Sciatic nerve (tissue), 2 donors: ENCODE results near the gene LEMD2. TPM values are rescaled to one million over a fixed set of nuclear protein-coding genes. Genes with fewer than 3 reads are reported as not detected.

Experiments used
- ATAC-seq: fragments of 200-7000 bp; cut with Tn5 transposase; one replicate; pipeline ENCODE4 v1.9.1; 2020; ENCODE audit warnings: mild to moderate bottlenecking, moderate library complexity
- DNase-seq: peaks from one replicate; pipeline ENCODE4 v3.0.0-alpha.2; 2020; ENCODE audit warnings: low spot score
- intact Hi-C: fragments of 100-400 bp; cut with DNase I; formaldehyde crosslinking; loops from one replicate; pipeline ENCODE4 v1.14.2; 2022
- total RNA-seq: library from RNA; stranded (reverse); fragmentation: NEBNext Ultra II Directional; extraction: Animal tissue kit (Norgen Biotek cat#: 25700); gene quantifications from one replicate; pipeline ENCODE4 v1.2.1, GENCODE V29; 2021
- donor health status: DM: no; HTN: no; CAD: no.
- donor health status: DM: no; HTN: no; CAD: no.

LEMD2 gene
- total RNA-seq, 1 donor from 2014 or later, result 55.2 TPM

DNA sequence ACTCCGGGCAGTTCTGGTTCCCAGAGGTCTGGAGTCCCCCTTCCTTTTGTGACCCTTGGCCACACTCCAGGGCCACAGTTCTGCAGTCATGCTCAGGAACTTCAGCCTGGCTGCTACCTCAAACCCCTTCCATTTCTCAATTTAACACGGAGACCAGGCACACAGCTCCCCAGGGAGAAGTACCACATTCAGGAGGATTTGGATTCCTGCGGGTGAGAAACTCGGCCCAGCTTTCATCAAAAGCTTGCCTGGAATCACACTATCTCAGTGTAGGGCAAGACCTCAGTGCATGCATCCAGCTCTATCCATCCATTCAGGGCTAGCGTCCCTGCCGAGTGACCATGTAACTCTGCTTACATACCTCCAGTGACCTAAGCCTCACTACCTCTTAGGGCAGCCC, 25.4 kb downstream of the LEMD2 start:
- DNase-seq (no peak), ATAC-seq (no peak)
- intact Hi-C loops, result no loop called here

DNA sequence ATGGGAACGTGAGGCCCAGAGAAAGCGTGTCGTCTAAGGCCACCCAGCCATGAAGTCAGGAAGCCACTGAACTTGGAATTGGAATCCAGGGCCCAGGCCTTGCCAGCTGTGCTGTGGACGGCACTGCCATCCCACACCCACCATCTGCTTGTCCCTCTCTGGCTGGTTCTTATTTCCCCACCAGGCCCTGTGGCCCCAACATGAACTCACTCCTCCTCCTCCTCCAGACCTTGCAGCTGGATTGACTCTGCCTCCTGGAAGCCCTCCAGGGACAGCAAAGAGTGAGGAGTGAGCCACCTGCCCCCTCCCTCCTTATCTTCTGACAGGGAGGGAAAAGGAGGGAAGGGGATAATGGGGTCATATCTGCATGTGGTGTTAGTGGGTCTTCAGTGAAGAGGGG, 26.2 kb downstream of the LEMD2 start:
- intact Hi-C loops, result no loop called here
- no peak for DNase-seq
- no peak for ATAC-seq

DNA sequence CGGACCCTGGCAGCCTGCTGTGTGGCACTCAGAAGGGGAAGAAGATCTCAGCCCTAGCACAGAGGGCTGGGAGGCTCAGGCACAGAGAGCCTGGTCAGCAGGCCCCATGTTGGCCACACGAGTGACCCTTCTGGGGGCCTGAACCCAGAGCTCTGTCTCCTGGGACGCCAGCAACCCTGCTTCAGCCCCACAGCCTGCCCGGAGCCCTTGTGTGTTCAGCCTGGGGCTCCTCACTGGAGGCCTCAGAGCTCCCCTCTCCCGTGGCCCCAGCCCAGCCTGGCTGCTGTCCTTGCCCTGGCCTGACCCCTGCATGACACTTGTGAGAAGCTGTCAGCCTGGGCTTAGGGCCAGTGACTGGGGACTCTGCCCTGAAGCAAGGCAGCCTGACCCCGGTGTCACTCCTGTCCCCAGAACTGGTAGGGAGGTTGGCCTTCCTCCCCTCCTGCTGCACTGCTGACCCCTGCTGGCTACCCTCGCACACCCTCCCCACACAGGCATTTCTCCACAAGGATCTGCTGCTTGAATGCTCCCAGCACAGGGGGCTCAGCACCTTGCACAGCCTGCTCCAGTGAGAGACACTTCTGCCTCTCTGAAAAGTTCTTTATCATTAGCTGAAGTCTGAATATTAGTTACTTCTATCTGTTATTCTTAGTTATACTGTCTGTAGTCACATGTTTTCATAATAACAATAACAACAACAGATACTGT, 26.9 kb downstream of the LEMD2 start:
- ATAC-seq (peak; percentile 81), DNase-seq (no peak)
- intact Hi-C loops, result no loop called here

DNA sequence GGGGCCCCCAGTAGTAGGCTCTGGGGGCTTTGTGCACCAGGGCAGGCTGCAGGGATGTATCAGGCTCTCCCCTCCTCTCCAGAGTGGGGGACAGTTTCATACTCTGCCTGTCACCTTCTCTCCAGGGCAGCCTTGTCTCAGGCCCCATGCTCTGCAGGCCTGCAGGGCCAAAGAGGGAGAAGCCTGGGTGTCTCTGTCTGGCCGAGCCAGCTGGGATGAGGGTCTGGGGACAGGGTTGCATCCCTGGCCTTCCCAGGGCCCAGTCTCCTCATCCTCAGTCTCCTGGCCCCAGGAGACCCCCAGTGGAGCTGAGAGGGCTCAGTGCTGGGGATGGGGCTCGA, 27.4 kb downstream of the LEMD2 start:
- DNase-seq, result no peak
- ATAC-seq, result no peak
- intact Hi-C loops, result no loop called here

DNA sequence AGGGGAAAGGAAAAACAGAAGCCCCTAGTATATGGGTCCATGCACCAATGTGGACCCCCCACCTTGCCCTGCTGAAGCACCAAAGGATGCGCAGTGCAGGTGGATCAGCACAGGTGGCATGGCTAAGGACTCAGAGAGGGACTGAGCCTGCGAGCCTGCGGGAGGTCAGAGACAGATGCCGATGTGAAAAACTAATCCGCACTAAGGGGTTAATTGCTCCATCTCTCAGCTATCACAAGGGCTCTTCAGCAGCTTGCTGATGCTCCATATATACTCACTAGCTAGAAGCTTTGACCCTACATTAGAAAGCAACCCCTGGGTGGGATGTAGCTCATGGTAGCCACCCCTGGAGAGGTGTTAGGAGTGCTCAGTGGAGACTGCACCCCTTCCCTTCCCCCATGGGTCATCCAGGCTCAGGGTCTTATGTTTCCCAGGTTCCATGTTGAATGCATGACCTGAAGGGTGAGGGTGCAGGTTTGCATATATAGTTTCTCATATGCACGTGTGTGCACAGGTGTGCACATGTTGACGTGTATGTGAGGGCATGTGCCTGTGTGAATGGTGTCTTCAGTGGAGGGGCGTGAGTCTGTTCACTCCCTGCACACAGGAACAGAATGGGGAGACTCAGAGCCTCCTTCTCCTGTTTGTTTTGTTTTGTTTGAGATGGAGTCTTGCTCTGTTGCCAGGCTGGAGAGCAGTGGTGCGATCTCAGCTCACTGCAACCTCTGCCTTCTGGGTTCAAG, 28.9 kb downstream of the LEMD2 start:
- intact Hi-C loops, result no loop called here
- ATAC-seq, result no peak
- no peak for DNase-seq

DNA sequence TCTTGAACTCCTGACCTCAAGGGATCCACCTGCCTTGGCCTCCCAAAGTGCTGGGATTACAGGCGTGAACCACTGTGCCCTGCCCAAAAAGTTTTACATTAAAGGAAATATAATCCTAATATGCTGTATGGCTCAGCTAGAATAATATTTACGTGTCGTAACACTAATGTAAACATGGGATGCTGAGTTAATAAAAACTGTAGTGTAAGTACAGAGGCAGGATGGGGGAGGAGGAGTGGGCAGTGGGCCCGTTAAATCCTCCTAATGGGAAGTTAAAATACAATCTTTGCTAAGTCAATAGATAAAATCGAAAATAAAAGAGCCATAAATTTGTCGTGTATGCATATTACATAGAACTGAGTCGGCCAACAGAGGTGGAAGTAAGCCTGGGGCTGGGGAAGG, 30.1 kb downstream of the LEMD2 start:
- intact Hi-C loops, result no loop called here
- ATAC-seq, result no peak
- no peak for DNase-seq

DNA sequence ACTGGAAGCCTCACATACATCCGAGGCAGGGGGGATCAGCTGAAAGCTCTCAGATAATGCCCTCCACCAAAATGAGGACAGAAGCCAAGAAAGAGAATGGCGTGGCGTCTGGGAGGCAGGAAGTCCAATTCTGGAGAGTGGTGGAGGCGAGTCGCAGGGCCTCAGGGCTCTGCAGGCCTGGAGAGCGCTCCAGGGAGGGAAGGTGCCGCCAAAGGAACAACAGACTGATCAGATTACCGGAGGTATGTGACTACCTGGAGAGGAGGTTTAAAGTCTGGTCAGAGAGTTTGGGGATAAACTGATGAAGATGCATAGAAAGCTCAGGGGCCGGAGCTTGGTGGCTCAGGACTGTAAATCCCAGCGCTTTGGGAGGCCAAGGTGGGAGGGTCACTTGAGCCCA, 31.0 kb downstream of the LEMD2 start:
- ATAC-seq (no peak), DNase-seq (no peak)
- intact Hi-C loops, result no loop called here

DNA sequence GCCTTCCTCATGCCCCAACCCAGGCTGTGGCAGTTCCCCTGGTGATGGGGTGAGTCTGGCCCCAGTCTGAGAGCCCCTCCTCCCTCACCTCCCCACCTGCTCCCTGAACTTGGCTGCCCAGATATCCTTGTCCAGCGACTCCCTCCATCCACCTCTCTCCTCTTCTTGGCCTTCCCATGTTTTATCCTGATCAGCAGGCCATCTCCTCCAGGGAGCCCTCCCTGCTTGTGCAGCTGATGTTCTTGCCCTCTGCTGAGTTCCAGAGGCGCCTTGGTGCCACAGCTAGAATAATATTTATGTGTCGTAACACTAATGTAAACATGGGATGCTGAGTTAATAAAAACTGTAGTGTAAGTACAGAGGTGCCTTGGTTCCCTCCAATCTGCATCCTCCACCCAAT, 31.8 kb downstream of the LEMD2 start:
- DNase-seq, result no peak
- intact Hi-C loops, result no loop called here

DNA sequence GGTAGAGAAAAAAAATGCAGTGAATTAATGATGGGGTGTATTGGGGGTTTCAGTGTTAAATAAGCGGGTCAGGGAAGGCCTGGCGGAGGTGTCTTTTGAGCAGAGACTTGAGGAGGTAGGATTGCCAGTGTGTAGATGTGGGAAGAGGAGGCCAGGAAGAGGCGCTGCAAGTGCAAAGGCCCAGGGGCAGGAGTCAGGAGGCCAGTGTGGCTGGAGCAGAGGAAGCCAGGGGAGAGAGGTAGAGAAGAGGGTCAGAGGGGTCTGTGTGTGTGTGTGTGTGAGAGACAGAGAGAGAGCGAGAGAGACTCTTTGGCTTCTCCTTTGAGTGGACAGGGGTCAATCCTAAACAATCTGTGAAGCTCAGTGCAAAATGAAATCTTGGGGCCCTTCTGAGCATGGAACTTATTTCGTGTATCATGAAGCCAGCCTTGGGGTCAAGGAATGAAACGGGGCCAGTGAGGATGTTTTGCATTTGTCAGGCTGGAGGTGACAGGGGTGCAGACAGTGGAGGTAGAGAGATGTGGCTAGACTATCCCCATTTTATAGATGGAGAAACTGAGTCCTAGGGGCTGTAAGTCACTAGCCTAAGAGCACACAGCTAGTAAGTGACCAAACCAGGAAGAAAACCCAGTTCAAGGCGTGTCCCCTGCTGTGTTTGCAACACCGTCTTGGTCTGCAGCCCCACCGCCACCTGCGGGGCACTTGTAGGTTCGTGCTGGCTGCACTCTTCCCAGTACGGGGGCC, 32.5 kb downstream of the LEMD2 start:
- intact Hi-C loops, result no loop called here
- no peak for DNase-seq
- ATAC-seq, result no peak

More for the DNA sequence above, 31.8 kb downstream of the LEMD2 start:
- ATAC-seq, result no peak

DNA sequence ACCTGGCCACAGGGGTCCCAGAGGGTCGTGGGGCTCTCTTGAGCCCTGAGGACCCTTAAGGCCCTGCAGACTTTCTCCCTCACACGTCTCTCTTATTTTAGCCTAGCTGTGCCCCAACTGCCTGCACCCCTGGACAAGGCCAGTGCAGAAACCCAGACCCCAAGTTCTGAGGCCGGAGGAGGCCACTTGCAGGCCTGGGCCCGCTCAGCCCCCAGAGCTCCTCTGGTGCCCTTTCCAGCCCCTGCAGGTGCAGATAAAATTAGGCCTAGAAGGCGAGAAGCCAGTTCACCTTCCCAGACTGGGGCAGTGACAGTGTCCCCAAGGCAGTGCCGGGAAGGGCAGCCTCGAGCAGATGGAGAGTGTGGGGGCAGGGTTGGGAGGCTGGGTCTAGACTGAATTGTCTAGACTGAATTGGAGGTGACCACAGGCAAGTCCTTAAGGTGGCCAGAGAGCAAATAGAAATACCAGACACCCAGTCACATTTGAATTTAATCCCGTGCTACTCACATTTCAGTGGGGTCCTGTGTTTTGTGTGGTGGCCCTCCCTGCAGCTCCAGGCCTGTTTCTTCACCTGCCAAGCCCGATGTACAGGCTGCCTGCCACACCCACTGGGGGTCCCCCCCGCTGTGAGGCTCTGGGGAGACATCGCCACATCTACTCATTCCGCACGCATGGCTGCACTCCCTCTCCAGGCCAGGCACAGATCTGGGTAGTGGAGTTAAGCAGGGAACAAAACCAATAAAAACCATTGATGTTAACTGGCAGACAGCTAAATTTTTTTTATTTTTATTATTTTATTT, 33.7 kb downstream of the LEMD2 start:
- no peak for DNase-seq
- intact Hi-C loops, result no loop called here
- no peak for ATAC-seq

DNA sequence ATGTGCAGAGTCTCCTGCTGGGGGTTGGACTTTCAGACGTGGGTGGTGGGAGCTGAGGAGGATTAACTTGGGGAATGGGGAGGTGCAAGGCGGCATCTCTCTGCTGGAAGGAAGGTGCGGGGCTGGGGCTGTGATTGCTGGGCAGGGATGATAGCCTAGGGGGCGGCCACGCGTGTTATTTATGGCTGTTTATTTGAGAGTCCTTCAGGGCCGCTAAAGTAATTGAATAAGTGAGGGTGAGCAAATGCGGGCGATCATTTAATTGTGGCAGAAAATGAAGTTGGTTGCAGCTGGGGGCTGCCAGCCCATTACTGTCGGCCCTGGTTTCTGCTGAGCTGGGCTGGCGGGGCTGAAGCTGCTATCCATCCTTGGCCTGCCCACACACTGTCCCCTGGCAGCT, 34.7 kb downstream of the LEMD2 start:
- DNase-seq (no peak), ATAC-seq (no peak)
- intact Hi-C loops, result no loop called here

DNA sequence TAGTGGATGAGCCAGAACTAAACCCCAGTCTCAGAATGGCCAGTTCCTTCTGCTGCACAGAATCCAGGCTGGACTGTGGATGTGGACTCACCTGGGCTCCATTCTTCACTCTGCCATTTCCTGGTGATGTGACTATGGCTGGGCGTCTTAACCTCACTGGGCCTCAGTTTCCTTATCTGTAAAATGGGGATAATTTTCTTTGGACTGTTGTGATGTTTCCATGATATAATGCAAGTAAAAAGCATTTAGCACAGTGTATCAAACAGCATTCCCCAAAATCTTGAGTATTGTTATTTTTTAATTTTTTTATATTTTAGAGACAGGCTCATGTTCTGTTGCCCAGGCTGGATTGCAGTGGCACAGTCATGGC, 36.3 kb downstream of the LEMD2 start:
- ATAC-seq (no peak), DNase-seq (no peak)
- intact Hi-C loops, result no loop called here

DNA sequence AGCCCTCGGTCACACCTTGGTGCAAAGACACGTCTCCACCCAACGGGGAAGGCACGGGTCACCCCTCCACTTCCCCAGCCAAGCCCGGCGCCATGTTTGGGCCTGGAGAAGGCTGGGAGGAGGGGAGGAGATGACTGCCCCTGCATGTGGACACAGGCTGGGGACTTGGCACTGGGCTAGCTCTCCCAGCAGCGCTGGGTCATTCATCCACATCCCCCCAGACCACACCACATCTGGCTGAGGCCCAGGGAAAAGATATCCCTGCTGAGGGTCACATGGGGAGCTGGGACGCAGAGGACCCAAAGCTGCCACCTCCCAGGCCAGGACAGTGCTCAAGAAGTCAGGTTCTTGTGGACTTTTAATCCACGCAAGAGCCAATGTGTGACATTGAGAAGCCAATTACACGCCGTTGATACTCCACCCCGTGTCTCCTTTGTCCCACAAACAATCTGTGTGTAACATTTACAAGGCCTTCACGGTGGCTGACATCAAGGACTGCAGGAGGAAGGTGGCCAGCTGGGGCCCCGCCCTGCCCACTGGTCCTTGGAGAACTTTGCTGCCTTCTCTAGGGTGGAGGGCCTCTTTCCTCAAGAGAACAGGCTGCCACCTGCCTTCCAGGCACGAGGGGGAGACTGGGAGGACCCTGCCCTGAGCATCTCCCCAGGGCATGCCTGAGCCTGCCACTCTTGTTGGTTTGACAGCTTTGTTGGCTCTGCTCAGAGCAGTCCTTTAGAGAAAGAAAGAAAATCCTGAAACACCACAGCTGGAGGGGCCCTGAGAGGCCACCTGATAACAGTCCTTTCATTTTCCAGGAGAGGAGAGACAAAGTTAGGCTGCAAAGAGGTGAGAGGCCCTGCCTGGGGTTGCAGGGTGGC, 36.9 kb downstream of the LEMD2 start:
- ATAC-seq (no peak), DNase-seq (no peak)
- intact Hi-C loops, result no loop called here

DNA sequence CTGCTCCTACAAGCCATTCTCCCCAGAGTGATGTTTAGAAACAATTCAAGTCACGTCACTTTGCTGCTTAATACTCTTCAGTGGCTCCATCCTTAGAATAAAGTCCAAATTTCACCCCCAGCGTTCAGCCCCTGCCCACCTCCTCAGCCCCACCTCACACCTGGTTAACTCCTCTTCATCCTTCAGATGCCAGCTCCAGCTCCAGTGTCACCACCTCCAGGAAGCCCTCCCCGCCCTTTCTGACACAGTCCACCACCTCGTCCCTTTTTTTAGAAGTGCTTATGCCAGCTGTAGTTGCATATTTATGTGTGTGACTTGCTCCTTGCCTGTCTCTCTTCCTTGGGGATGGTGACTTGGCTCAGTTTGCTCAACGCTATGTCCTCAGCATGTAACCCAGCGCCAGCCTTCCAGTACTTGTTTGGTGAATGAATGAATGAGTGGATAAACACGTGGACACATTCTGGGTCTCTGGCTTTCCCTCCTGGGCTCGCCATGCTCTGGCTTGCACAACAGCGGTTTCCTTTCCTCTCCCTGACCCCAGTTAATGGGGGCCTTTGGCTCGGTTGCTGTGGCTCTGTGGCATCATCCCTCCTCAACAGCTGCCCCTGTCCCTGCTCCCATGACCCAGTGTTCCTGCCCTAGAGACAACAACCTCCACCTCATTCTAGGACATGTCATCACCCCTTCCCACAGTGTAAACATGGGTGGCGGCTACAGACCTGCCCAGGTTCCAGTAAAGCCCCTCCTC, 38.5 kb downstream of the LEMD2 start:
- ATAC-seq (peak; percentile 50), DNase-seq (no peak)
- intact Hi-C loops, result no loop called here

DNA sequence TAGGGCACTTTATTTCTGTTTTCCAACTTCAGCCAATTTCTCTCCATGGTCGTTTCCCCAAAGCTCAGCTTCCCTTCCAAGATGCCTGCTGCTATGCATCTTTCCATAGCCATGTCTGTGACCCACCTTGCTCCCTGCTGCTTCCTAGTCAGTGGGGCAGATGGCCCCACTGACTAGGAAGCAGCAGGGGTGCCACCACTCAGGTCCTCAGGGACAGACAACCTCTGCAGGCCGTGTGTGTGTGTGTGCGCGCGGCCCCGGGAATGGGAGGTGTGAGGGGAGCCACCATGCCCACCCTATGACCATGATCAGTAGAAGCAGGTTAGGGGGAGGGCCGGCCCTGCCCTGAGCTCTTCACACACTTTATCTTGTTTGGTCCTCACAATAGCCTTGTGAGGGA, 39.5 kb downstream of the LEMD2 start:
- intact Hi-C loops, result no loop called here
- DNase-seq, result no peak
- ATAC-seq, result no peak

DNA sequence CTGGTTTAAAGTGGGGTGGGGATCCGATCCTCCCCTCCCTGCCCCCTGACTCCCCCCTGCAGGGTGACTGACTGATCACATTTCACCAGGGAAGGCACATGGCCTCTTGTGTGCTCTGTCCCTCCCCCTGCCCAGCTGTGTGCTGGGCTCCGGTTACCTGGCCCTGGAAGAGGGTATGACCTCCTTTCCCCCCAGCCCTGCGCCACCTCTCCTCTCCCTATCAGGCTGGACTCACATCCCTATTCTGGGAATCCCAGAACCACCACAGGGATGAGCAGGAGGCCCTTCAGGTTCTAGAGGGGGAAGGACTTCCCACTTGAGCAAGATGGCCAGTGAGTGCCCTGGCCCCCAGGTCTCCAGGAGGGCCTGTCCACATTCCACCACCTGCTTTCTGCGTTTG, 40.1 kb downstream of the LEMD2 start:
- intact Hi-C loops, result no loop called here
- DNase-seq, result no peak

DNA sequence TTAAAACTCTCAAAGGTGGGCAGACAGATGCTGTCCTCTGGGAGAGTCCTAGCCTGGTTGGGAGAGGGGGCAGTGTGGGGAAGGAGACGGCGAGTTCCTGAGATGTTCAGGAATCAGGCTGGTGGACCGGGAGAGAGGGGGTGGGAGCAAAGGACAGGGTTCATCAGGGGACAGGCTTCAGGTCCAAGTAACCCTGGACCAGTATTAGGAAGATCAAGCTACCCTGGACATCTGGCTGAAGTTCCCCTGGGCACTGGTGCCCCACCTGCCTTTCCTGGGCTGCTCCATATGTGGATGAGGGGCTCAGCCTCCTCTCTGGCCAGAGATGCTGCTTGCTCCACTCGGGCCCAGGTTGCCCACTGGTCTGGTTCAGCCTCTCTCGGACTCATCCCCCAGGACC, 41.1 kb downstream of the LEMD2 start:
- ATAC-seq (no peak), DNase-seq (no peak)
- intact Hi-C loops, result no loop called here

More for the DNA sequence above, 40.1 kb downstream of the LEMD2 start:
- no peak for ATAC-seq

DNA sequence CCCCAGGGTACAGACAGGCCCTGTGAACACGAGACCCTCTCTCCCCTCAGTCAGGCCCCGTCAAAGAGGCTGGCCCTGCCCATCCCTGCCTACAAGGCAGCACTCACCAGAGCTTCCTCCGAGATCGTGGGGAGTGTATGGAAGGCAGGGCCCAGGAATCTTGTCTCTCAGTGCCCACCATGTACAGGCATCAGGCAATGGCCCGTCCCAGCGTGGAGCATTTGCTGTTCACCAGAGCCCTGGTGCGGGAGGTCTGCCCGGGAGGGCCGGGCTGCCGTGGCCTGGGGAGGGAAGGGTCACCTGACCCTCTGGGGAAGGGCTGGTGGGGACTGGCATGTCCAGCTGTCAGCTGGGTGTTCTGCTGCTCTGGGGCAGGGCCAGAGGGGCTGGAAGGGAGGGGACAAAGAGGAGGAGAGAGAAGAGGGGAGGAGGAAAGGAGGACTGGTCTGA, 42.3 kb downstream of the LEMD2 start, which contains the start of gene IP6K3:
IP6K3 (minus strand) TSS at position 255 of the 450 bp plus-strand sequence. CDS start 11,429 bp downstream, outside the sequence.
- intact Hi-C loops, result no loop called here
- ATAC-seq, result peak; percentile 3
- no peak for DNase-seq
